Muscle of leg (tissue), 11 donors: ENCODE results near the gene C11orf54. TPM values are rescaled to one million over a fixed set of nuclear protein-coding genes. Genes with fewer than 3 reads are reported as not detected.

Experiments used
- DNase-seq: peaks from one replicate; pipeline ENCODE4 v3.0.0; 2013
- H3K27ac ChIP-seq: one replicate; pipeline ENCODE4 v1.5.1; 2013; ENCODE audit warnings: mild to moderate bottlenecking, low read length, control low read depth
- H3K27me3 ChIP-seq: one replicate; pipeline ENCODE4 v1.6.1; 2013; ENCODE audit warnings: low read length; ENCODE audit not compliant: control insufficient read depth, insufficient read depth
- H3K36me3 ChIP-seq: one replicate; pipeline ENCODE4 v1.6.1; 2013; ENCODE audit warnings: low read length; ENCODE audit not compliant: control insufficient read depth, insufficient read depth
- H3K4me1 ChIP-seq: one replicate; pipeline ENCODE4 v1.6.1; 2013; ENCODE audit warnings: low read length; ENCODE audit not compliant: control insufficient read depth, insufficient read depth
- H3K4me3 ChIP-seq: one replicate; pipeline ENCODE4 v1.5.1; 2013; ENCODE audit warnings: low read length, control low read depth
- H3K9me3 ChIP-seq: replicated peaks from 2 replicates; pipeline ENCODE4 v1.6.1; 2013; ENCODE audit warnings: low read depth, low read length; ENCODE audit not compliant: control insufficient read depth
- WGBS: methylation state at CpG from one replicate; pipeline ENCODE4 v1.1.5; 2013; ENCODE audit warnings: missing lambda C conversion rate; ENCODE audit not compliant: insufficient coverage; 5-methylcytosine and 5-hydroxymethylcytosine counted together
- polyA plus RNA-seq, 8 donors: library from polyadenylated mRNA; unstranded; fragments of 120-200 nt; gene quantifications; one replicate each; pipeline versions ENCODE4 v1.2.1 to v1.2.3, GENCODE V29; 2013; ENCODE audit warnings: inconsistent platforms in 1 of 8, low replicate concordance in 1 of 8; ENCODE audit not compliant: insufficient read length in 8 of 8, insufficient read depth in 1 of 8
- total RNA-seq: library from RNA; stranded (reverse); fragments of 120-200 nt; gene quantifications from one replicate; pipeline ENCODE4 v1.2.4, GENCODE V29; 2013

The C11orf54 gene
- total and polyA plus RNA-seq, 9 donors, result 27.6 to 41.1 (median 35.0) TPM

DNA sequence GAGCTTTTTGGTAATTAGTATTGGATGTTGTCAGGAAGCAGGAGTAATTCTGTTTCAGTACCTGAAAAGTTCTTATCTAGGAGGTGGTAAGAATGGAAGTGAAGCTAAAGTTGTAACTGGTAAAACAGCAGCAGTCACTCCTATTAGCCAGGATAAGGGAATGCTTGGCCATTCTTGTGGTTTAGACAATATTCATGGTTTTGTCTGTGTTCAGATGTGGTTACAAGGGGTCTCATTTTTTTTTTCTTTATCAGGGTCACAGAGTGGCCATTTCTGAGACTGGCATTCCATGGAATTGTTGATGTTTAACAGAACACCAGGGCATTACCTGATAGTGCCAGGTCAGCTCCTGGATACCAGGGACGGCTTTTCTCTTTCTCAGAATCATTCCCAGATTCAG is 24.0 kb upstream of the C11orf54 start:
- peaks cover 39% of the 10 kb centered on the region for H3K36me3 ChIP-seq
- no peak overlapping the region for H3K27ac ChIP-seq

DNA sequence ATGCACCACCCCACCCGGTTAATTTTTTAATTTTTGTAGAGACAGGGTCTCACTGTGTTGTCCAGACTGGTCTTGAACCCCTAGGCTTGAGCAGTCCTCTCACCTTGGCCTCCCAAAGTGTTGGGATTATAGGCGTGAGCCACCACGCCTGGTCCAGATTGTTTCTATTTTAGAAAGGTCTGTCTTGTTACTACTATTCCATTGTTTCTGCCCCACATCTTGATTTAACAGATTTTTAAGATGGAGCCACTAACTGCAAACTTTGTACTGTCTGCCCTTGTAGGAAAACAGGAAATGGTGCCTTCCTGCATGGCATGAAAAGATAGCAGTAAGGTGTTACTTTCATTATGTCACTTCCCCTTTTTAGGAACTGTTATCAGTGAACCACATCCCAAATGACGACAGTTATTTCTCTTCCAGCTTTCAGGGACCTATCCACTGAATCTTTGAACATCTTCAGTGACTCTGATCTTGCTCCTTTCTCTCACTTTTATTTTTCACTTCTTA is 23.4 kb upstream of the C11orf54 start:
- WGBS, result 83% methylated on average over 2 of the region's 4 CpGs
- DNase-seq, result no peak
- Histone ChIP-seq H3K36me3 (peaks cover 40% of the 10 kb centered on the region), H3K4me3 (no peak overlapping the region), H3K27me3 (no peaks in the 10 kb centered on the region), H3K4me1 (no peaks in the 10 kb centered on the region), H3K9me3 (no peaks in the 10 kb centered on the region), H3K27ac (no peak overlapping the region)

More for the DNA sequence above, 24.0 kb upstream of the C11orf54 start:
- no CpG with 5 or more reads among the region's 1 CpG for WGBS
- Histone ChIP-seq H3K4me3 (no peak overlapping the region), H3K27me3 (no peaks in the 10 kb centered on the region), H3K4me1 (no peaks in the 10 kb centered on the region), H3K9me3 (no peaks in the 10 kb centered on the region)
- DNase-seq, result no peak

DNA sequence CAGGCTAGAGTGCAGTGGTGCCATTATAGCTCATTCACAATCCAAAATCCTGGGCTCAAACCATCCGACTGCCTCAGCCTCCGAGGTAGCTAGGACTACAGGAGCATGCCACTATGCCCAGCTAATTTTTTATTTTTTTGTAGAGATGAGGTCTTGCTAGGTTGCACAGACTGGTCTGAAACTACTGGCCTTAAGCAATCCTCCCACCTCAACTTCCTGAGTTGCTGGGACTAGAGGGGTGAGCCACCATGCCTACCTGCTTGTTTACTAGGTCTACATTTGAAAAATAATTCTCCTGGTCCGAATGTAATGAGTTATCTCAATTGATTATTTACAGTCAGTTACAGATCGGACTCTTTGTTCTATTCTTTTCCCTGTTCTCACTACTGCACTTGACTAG is 22.2 kb upstream of the C11orf54 start:
- DNase-seq, result no peak
- Histone ChIP-seq H3K9me3 (no peaks in the 10 kb centered on the region), H3K4me3 (no peak overlapping the region), H3K27me3 (no peaks in the 10 kb centered on the region), H3K36me3 (peaks cover 40% of the 10 kb centered on the region), H3K27ac (no peak overlapping the region), H3K4me1 (no peaks in the 10 kb centered on the region)
- WGBS, result no CpG with 5 or more reads among the region's 4 CpGs

DNA sequence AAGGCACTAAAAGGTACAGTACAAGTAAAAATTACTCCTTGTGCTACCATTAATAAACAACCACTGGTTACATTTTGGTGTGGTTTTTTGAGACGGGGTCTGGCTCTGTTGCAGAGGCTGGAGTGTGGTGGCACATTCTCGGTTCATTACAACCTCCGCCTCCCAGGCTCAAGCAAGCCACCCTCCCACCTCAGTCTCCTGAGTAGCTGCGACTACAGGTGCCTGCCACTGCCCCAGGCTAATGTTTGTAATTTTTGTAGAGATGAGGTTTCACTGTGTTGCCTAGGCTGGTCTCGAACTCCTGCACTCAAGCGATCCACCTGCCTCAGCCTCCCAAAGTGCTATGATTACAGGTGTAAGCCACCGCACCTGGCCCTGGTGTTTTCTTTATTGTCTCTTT is 20.9 kb upstream of the C11orf54 start:
- Histone ChIP-seq H3K4me3 (no peak overlapping the region), H3K9me3 (no peaks in the 10 kb centered on the region), H3K27ac (no peak overlapping the region), H3K4me1 (no peaks in the 10 kb centered on the region), H3K36me3 (peaks cover 33% of the 10 kb centered on the region), H3K27me3 (no peaks in the 10 kb centered on the region)
- DNase-seq, result no peak
- WGBS, result 90% methylated on average over 2 of the region's 7 CpGs

DNA sequence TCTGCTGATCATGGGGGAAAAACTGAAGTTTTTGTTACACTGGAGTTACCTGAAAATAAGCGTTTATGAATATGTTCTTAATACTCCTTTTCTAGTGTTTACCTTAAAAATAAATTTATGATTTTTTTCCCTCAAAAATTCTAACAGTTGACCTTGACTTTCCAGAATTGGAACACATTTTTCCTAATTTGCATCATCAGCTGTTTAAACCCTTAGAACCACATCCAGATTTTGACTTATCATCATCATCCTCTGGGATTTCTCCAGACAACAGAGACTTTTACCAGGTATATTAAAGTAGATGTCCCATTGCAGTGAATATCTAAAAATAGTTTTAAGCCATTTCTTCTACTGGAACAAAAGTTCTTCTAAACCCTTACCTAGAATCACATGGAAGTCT is 17.4 kb upstream of the C11orf54 start:
- Histone ChIP-seq H3K9me3 (no peaks in the 10 kb centered on the region), H3K27me3 (no peaks in the 10 kb centered on the region), H3K4me3 (no peak overlapping the region), H3K36me3 (peaks cover 28% of the 10 kb centered on the region), H3K4me1 (no peaks in the 10 kb centered on the region), H3K27ac (no peak overlapping the region)
- no peak for DNase-seq
- no CpG with 5 or more reads among the region's 1 CpG for WGBS

GRCh38 chr11:93727985-93728791 is 13.3 kb upstream of the C11orf54 start:
- WGBS, result no CpG with 5 or more reads among the region's 4 CpGs

GRCh38 chr11:93728792-93729128 is 12.7 kb upstream of the C11orf54 start:
- Histone ChIP-seq H3K27me3 (no peaks in the 10 kb centered on the region), H3K4me3 (no peak overlapping the region), H3K4me1 (no peaks in the 10 kb centered on the region), H3K27ac (no peak overlapping the region), H3K36me3 (peaks cover 36% of the 10 kb centered on the region), H3K9me3 (no peaks in the 10 kb centered on the region)
- DNase-seq, result no peak
- 100% methylated on average over 1 of the region's 2 CpGs for WGBS

More at GRCh38 chr11:93727985-93728791, 13.3 kb upstream of the C11orf54 start:
- no peaks in the 10 kb centered on the region for H3K4me1 ChIP-seq
- no peak overlapping the region for H3K4me3 ChIP-seq
- DNase-seq, result no peak
- no peaks in the 10 kb centered on the region for H3K27me3 ChIP-seq
- H3K9me3 ChIP-seq, result no peaks in the 10 kb centered on the region
- H3K27ac ChIP-seq, result no peak overlapping the region
- H3K36me3 ChIP-seq, result peaks cover 31% of the 10 kb centered on the region

DNA sequence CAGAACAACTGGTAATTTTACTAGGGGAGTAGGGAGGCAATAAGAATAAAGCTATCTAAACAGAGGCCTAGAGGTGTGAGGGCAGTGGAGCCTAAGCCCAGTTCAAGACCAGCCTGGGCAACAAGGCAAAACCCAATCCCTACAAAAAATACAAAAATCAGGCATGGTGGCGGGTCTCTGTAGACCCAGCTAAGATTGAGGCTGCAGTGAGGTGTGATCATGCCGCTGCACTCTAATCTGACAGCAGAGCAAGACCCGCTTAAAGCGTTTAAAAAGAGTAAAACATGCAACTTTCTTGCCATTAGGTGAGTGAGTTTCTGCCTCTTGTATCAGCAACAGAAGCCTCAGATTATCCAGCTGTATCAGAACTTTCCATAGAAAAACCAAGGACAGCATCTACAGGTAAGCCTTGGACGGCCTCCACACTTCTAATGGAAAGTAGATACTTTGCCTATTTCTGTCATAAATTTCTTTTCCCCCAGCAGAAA is 12.3 kb upstream of the C11orf54 start:
- Histone ChIP-seq H3K9me3 (no peaks in the 10 kb centered on the region), H3K4me3 (no peak overlapping the region), H3K27ac (no peak overlapping the region), H3K27me3 (no peaks in the 10 kb centered on the region), H3K4me1 (no peaks in the 10 kb centered on the region), H3K36me3 (peaks cover 36% of the 10 kb centered on the region)
- no CpG with 5 or more reads among the region's 5 CpGs for WGBS
- DNase-seq, result no peak

GRCh38 chr11:93730108-93731107 is 11.1 kb upstream of the C11orf54 start:
- no peaks in the 10 kb centered on the region for H3K4me1 ChIP-seq
- no peak overlapping the region for H3K27ac ChIP-seq
- H3K9me3 ChIP-seq, result no peaks in the 10 kb centered on the region
- WGBS, result no CpG with 5 or more reads among the region's 5 CpGs
- no peaks in the 10 kb centered on the region for H3K27me3 ChIP-seq
- no peak for DNase-seq
- no peak overlapping the region for H3K4me3 ChIP-seq
- peaks cover 43% of the 10 kb centered on the region for H3K36me3 ChIP-seq
